ENCODE measurements around the gene INSM1.
"Not testable (repeated sequence)": the region's sequence is repeated elsewhere in the genome, so short reads cannot be mapped to it uniquely, and the experiment has no call there.

INSM1 gene, protein sequence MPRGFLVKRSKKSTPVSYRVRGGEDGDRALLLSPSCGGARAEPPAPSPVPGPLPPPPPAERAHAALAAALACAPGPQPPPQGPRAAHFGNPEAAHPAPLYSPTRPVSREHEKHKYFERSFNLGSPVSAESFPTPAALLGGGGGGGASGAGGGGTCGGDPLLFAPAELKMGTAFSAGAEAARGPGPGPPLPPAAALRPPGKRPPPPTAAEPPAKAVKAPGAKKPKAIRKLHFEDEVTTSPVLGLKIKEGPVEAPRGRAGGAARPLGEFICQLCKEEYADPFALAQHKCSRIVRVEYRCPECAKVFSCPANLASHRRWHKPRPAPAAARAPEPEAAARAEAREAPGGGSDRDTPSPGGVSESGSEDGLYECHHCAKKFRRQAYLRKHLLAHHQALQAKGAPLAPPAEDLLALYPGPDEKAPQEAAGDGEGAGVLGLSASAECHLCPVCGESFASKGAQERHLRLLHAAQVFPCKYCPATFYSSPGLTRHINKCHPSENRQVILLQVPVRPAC

DNA sequence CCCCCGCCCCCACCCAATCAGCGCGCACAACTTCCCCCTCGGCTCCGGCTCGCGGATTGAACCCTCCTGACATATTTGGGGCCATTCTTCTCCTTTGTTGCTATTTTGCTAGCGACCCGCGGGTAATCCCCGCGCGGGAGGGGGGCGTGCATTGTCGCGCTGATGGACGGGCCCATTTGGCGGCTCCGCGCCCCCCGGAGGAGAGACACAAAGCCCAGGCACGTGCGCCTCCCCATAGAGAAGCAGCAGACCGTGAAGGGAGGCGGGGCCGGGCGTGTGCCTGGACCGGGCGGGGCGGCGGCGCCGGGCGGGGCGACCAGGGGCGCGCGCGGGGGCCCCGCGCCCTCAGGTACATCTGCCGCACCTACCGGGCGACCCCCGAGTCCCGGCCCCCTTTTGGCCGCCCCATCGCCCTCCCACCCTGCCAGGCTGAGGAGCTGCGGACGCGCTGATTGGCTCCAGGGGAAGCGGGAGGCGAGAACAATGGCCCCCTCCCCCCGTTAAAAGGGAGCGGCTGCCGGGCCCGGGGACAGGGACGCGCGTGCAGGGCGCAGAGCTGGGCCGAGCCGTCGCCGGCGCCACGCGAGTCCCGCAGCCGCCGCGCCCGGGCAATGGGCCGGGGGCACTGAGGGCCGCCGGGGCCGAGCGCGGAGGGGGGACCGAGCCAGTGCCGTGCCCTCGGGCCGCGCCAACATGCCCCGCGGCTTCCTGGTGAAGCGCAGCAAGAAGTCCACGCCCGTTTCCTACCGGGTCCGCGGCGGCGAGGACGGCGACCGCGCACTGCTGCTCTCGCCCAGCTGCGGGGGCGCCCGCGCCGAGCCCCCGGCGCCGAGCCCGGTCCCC lies at the start of gene INSM1:
TSS of gene INSM1 (plus strand) at position 530 of the 843 bp plus-strand sequence. CDS start at position 694, 164 bp downstream.
- DNase-seq (ENCODE audit: low spot score) = peak; percentile 78

DNA sequence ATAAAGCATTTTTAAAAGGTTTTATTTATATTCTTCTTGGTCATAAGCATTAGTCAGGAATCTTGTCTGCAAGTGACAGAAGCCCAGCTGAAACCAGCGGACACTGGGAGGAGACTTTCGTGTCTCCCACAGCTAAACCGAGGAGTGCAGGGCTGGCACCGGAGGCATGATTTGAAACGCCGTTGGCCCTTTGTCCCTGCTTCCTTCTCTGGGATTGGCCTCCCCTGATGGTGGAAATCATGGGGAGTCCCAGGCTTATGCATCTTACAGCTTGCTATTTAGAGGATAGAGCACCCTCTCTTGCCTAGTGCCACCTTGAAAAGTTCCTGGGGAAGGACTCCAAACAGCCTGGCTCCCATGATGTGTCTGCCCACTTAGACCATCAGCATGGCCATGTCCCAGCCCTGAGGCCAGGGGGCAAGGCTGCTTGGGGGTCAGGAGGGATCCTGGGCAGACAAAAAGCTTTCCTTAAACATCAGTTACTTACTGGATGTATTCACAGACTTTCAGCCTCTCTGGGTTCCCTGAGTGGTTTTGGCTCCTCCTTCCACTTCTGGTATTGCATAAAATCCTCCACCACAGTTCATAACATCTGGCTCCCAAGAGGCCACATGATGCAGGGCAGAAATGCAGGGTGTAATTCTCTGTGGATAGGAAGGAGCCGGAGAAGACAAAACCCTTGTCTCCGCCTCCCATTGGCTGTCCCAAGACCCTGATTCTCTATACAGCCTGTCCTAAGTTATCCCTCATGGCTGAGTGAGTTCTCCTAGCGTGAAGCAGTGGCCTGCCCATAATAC lies 49.3 kb upstream of the INSM1 start:
- DNase-seq (ENCODE audit: low spot score) = no peak

DNA sequence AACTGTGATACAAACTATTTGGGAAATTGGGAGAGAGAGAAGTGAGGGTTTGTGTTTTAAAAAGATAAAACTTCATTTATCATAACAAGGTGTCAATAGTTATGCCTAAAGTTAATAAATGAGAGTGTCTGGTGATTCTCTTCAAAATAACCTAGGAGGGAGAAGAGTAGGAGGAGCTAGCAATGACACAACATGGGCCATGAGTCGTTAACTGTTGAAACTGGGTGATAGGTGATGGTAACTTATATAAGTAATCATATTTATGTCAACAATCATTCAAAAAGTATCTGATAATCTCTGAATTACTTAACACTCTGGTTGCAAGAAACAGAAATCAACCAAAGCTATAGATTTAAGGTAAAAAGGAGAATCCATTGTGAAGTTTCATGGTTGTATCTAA lies 46.8 kb upstream of the INSM1 start:
- DNase-seq (ENCODE audit: low spot score) = no peak

DNA sequence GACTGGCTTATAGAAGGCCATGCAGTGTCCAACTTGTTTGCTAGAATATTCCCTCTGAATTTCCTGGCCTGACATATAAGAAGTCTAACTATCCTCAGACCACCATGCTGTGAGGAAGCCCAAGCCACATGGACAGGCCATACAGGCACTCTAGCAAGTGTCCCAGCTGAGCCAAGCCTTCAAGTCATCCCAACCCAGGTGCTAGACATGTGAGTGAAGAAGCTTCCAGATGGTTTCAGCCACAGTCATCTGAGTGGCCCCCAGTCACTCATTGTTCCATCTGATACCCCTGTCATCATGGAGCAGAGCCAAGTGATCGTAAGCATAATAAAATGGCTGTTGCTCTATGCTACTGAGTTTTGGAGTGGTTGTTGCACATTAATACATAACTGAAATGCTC lies 46.0 kb upstream of the INSM1 start:
- no peak for DNase-seq (ENCODE audit: low spot score)

DNA sequence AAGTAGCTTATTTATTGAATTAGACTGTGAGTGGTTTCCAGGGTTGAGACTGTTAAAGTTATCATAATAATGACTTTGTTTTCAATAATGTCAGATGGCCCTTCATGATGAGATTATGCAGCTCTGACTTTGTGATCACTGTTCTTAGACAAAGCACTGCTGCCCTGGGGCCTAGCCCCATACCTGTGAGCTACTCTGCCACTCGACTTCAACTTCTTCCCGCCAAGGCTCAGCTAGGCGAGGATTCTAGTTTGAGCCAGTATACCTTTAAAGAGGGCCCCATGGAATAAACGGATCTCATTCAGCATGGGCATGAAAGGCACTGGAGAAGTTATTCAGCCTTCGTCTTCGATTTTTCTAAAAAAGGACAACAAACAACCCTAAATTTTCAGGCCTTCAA lies 45.0 kb upstream of the INSM1 start:
- no peak for DNase-seq (ENCODE audit: low spot score)

GRCh38 chr20:20327746-20328145 lies 40.2 kb upstream of the INSM1 start:
- no peak for DNase-seq (ENCODE audit: low spot score)

GRCh38 chr20:20329564-20329963 lies 38.3 kb upstream of the INSM1 start:
- no peak for DNase-seq (ENCODE audit: low spot score)

- DNase-seq (ENCODE audit: low spot score) = no peak
These were observed 36.7 kb upstream of the INSM1 start for GRCh38 chr20:20331156-20331555.

DNA sequence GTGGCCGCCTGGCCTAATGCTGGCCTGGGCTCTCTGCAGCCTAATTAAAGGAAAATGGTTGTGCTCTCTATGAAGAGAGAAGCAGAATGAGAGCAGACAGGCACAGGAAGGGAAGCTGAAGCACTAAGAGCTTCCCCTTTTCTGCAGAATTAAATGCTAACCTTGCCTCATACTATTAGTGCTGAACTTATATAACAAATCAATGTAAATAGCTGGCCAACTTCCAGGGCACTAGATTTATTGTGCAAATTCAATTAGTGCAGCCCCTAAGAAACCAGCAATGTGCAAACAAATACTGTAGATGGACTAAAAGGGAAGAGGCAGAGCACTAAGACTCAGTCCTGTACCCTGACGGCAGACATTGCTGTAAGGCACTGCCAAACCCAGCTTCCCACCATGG lies 36.1 kb upstream of the INSM1 start:
- no peak for DNase-seq (ENCODE audit: low spot score)

- DNase-seq (ENCODE audit: low spot score) = peak; percentile 45
These were observed 34.0 kb upstream of the INSM1 start for GRCh38 chr20:20333866-20334265.

DNA sequence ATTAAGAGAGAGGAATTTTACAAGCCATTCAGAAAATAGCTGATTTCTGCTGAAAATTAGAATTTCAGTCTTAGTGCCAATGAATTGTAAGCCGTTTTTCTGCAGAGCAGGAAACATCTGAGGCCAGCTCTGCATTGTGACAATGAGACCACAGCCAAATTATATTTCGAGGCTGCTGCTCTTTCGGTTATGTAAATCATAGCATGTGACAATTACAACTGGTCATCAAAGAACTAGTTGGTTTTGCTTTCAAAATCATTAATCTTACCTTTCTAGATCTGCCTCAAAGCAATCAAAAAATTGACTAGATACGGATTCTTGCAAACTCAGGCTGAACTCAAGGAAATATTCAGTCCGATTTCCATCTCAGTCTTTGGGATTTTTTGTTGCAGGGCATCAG lies 33.4 kb upstream of the INSM1 start:
- DNase-seq (ENCODE audit: low spot score) = no peak

GRCh38 chr20:20338133-20338730 lies 29.7 kb upstream of the INSM1 start:
- DNase-seq (ENCODE audit: low spot score) = peak; percentile 36

- no peak for DNase-seq (ENCODE audit: low spot score)
These were observed 27.5 kb upstream of the INSM1 start for GRCh38 chr20:20340443-20340842.

DNA sequence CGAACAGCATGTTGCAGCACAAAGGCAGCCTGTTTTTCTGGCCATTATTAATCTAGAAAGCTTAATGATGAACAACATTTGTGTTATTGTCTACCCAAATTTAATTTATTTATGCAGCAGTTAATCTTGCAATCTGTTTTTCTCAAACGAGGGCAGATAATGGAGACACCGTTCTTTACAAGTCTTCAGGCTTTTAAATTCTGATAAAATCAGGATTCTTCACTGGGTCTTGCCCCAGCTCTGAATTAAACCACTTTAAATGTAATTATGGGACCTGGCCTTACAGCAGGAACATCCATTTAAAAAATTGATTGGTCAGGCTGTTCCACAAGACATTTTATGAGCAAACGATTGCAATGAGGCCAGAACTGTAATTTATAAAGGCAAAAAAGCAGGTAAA lies 26.5 kb upstream of the INSM1 start:
- no peak for DNase-seq (ENCODE audit: low spot score)

DNA sequence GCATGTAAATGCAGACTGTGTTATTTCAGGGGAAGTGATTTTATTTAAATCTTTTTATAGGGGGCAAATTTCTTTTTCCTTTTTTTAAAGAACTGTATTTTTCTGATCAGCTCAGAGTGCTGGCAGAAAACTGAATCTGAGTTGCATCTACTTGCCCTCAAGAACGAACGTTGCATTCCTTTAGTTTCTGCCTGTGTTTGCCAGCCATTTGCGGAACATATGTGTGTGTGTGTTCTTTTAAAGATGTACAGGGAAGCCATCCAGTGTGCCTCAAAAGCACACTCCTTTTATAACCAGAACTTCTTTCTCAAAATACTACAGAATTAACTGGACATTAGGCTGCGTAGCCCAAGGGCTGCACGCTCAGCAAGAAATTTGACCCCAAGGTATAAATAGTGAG lies 25.8 kb upstream of the INSM1 start:
- no peak for DNase-seq (ENCODE audit: low spot score)

DNA sequence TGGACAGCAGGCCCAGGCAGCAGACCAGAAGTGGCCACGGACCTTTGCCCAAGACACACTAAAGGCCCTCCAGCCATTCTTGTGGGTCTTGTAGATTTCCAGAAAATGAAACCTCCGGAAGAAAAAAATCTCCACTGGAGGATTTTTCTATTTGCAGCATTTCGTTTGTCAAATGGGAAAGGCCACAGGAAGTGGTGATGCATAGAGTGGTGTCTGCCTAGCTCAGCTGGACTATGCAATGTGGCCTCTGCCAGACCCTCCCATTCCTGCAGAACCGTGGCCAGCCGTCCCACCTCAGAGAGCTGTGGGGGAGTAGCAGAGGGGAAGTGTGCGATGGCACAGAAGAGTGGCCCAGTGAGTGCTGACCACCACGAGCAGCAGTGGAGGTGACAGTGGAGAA lies 24.0 kb upstream of the INSM1 start:
- no peak for DNase-seq (ENCODE audit: low spot score)

- DNase-seq (ENCODE audit: low spot score) = no peak
These were observed 23.4 kb upstream of the INSM1 start for GRCh38 chr20:20344476-20344875.

GRCh38 chr20:20353576-20353975 lies 14.3 kb upstream of the INSM1 start:
- no peak for DNase-seq (ENCODE audit: low spot score)

DNA sequence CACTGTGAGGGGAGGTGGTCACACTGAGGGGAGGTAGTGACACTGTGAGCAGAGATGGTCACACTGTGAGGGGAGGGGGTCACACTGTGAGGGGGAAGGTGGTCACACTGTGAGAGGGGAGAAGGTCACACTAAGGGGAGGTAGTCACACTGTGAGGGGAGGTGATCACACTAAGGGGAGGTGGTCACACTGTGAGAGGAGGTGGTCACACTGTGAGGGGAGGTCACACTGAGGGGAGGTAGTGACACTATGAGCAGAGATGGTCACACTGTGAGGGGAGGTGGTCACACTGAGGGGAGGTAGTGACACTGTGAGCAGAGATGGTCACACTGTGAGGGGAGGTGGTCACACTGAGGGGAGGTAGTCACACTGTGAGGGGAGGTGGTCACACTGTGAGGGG lies 12.4 kb upstream of the INSM1 start:
- not testable (repeated sequence) for DNase-seq (ENCODE audit: low spot score)

DNA sequence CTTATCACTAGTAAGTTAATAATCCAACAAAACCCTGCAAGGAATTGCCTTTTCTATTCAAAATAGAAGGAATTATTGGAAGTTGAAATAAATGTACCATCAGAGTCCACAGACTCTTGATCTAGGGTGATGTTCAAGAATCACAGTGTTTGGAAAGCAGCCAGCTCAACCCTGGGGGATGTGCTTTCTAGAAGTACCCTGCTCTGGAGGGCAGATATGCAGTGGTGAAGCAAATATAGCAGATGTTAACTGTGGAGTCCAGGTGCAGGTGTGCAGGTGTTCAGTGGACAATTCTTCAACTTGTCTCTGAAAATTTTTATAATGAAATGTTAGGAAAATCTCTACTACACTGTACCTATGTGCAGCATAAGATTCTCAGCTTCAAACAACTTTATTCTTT lies 9.1 kb upstream of the INSM1 start:
- DNase-seq (ENCODE audit: low spot score) = no peak

DNA sequence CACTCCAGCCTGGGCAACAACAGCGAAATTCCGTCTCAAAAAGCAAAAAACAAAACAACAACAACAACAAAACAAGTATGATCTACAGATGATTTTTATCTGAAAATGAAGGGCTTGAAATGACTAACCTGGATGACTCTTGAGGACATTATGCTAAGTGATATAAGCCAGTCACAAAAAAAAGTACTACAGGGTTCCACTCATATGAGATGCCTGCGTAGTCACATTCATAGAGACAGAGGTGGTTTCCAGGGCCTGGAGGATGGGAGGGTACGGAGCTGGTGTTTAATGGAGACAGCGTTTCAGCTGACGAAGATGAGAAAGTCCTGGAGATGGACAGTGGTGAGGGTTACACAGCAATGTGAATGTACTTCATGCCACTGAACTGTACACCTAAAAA lies 8.3 kb upstream of the INSM1 start:
- DNase-seq (ENCODE audit: low spot score) = no peak

GRCh38 chr20:20360464-20360863 lies 7.4 kb upstream of the INSM1 start:
- DNase-seq (ENCODE audit: low spot score) = peak; percentile 71
